Bronchial smooth muscle cell (primary cell): ENCODE data around the gene ALAS1. TPM values are rescaled to one million over a fixed set of nuclear protein-coding genes. Genes with fewer than 3 reads are reported as not detected.

Experiments
- total RNA-seq: library from RNA; depleted of rRNA; stranded (reverse); fragments of >200 nt; gene quantifications from 2 replicates; pipeline ENCODE4 v1.2.1, GENCODE V29; 2014

The ALAS1 gene
- total RNA-seq: 27.3 and 28.2 TPM in 2 replicates

DNA sequence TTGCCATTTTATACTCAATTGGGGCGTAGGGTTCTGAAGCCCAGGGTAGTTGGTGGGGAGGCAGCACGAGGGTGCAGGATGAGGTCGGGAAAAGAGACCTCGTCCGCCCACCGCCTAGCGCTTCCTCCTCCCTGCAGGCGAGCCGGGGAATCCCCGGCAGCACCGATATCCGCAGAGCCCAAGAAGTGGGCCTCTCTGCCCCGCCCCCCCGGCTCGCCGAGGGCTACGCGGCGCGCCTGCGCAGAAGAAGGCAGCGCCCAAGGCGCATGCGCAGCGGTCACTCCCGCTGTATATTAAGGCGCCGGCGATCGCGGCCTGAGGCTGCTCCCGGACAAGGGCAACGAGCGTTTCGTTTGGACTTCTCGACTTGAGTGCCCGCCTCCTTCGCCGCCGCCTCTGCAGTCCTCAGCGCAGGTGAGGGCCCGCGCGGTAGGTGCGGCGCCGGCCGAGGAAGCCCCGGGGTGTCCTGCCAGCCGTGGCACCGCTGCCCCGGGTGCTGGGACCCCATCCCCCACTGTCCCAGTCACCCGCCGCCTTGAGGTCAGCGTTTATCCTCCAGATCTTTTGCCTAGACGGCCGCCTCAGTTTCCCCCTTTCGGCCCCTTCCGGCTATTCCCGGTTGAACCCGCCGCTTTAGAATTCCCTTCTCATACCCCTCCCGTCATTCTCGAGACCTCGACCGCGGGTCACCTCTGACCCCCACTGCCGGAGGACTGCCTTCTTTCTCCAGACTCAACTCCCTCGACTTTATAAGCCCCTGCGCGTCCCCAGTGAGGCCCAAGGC, at the start of gene ALAS1:
TSS of gene ALAS1 (plus strand) at position 319 of the 784 bp plus-strand sequence. CDS start 1,082 bp downstream, outside the sequence.

GRCh38 chr3:52154135-52155094, 43.5 kb upstream of the ALAS1 start, which contains the start of gene POC1A:
Gene POC1A, minus strand, starts transcription at chr3:52154423. Its CDS starts 51 bp downstream, at chr3:52154372.

DNA sequence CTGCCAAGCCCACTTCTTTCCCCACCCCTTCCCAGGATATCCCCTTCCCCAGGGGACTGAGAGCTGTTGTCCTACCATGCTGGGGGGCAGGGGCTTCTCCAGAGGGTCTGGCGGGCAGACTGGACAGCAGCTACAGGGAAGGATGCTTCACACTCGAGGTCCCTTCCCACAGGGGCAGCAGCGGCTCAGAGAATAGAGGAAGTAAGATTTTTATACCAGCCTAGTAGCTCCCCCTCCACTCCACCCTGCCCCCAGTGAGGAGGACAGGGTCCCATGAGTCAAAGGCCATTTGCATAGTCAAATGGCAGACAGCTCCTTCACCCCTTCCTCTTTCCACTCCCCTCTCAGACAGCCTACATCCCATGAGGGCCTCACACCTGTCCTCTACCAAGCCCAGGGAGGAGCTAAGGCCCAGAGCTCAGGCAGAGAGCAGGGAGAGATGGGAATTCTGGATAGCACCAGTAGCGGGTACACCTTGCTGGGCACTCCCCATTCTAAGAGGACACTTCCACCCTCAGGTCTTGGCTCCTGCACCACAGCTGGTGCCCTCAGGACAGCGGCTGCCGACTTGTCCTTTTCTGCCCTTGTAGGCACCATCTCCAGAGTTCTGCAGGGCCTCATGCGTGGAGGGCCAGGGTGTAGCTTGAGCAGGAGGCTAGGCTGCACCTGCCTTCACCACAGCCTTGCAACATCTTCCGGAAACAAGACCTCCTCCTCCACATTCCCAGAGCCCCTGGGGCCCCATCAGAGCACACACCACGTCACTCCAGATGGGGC, 27.7 kb downstream of the ALAS1 start, which contains the start of gene TLR9:
TSS of gene TLR9 (minus strand) at position 194 of the 777 bp plus-strand sequence. CDS start at position 78, 116 bp downstream.

GRCh38 chr3:52238761-52239701, 41.1 kb downstream of the ALAS1 start, which contains the start of gene TWF2:
Gene TWF2, minus strand, starts transcription at chr3:52239158. Its CDS starts 142 bp downstream, at chr3:52239016.

DNA sequence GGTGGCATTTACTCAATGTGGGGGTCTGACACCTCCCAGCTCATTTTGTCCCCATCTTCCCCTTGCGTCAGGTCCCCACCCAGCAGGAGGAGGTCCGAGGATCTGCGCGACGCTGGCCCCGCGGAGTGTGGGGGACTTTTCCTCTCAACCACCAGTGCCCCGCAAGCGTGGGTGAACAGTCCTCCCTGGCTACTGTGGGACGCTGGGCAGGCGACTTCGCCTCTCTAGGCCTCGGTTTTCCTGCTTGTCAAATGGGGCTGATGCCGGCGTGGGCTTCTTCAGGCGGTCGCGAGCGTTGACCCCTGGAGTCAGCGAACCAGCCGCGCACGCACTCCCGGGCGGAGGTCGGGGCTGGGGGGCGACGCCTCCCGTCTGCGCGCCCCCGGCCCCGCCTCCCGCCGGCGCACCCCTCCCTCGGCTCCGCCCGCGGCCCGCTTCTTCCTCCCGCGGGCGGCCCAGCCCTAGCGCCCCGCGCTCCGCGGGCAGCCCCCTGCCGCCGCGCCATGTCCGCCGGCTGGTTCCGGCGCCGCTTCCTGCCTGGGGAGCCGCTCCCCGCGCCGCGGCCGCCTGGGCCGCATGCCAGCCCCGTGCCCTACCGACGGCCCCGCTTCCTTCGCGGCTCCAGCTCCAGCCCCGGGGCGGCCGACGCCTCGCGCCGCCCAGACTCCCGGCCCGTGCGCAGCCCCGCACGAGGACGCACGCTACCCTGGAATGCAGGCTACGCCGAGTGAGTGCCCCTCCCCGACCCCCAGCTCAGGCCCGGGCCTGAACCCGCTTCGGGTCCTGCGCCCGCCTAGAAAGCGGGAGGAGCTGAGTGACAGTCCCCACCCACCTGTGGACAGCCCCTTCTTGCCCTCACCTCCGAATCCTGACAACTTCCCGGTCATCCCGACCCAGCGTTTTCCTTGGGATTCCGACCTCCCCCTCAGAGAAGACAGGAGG, 47.6 kb downstream of the ALAS1 start, which contains the start of gene PPM1M:
TSS of gene PPM1M (plus strand) at position 438 of the 942 bp plus-strand sequence. CDS start at position 504, 66 bp downstream.

Other genes starting within 250 kb of the ALAS1 start
- gene GPR62, start 242.8 kb upstream of the ALAS1 start, total RNA-seq: not detected in 2 replicates
- gene PCBP4, start 230.7 kb upstream of the ALAS1 start, total RNA-seq: 38.5 and 45.4 TPM in 2 replicates
- gene ABHD14B, start 224.1 kb upstream of the ALAS1 start, total RNA-seq: 16.7 and 24.0 TPM in 2 replicates
- 9.3 and 11.0 TPM in 2 replicates for gene ABHD14A, start 223.1 kb upstream of the ALAS1 start, total RNA-seq
- gene ACY1, start 214.6 kb upstream of the ALAS1 start, total RNA-seq: 27.2 and 34.7 TPM in 2 replicates
- gene RPL29, start 202.3 kb upstream of the ALAS1 start, total RNA-seq: 896 and 1,003 TPM in 2 replicates
- 2.8 and 3.5 TPM in 2 replicates for gene DUSP7, start 141.6 kb upstream of the ALAS1 start, total RNA-seq
- 2.6 and 5.4 TPM in 2 replicates for gene POC1A, start 43.7 kb upstream of the ALAS1 start, total RNA-seq
- gene TLR9, start 27.5 kb downstream of the ALAS1 start, total RNA-seq: under 0.01 and 0.09 TPM in 2 replicates
- 78.8 and 87.5 TPM in 2 replicates for gene TWF2, start 41.0 kb downstream of the ALAS1 start, total RNA-seq
- 27.0 and 38.6 TPM in 2 replicates for gene PPM1M, start 47.6 kb downstream of the ALAS1 start, total RNA-seq
- 56.0 and 63.6 TPM in 2 replicates for gene WDR82, start 80.5 kb downstream of the ALAS1 start, total RNA-seq
- 6.5 and 9.5 TPM in 2 replicates for gene GLYCTK, start 89.7 kb downstream of the ALAS1 start, total RNA-seq
- gene DNAH1, start 118.2 kb downstream of the ALAS1 start, total RNA-seq: 2.0 and 4.8 TPM in 2 replicates
- 53.6 and 66.9 TPM in 2 replicates for gene BAP1, start 211.8 kb downstream of the ALAS1 start, total RNA-seq
- 3.5 and 4.4 TPM in 2 replicates for gene PHF7, start 212.5 kb downstream of the ALAS1 start, total RNA-seq
- gene SEMA3G, start 246.9 kb downstream of the ALAS1 start, total RNA-seq: 0.26 TPM in 1 of 2 replicates, not detected in the other